ENCODE measurements around the gene ITGA8.
"Not testable (repeated sequence)": the region's sequence is repeated elsewhere in the genome, so short reads cannot be mapped to it uniquely, and the experiment has no call there.

The ITGA8 gene

DNA sequence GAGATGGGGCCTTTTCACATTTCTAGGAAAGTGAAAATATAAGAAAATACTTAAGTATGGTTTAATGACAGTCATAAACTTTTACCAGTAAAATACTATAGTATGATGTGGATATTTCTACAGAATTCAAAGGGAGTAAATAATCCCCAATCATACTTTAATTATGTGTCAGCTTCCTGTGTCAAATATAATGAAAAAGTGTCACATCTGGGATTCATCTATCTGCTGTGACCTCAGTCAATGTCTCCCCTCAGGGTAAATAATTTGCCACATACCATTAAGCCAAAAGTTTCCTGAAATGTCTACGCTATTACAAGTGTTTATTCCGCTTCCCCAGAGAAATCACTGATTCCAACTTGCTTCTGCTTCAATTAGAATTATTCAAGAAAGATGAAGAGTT is 110.5 kb downstream of the ITGA8 start:
- no peak for DNase-seq (ENCODE audit: low read depth)

DNA sequence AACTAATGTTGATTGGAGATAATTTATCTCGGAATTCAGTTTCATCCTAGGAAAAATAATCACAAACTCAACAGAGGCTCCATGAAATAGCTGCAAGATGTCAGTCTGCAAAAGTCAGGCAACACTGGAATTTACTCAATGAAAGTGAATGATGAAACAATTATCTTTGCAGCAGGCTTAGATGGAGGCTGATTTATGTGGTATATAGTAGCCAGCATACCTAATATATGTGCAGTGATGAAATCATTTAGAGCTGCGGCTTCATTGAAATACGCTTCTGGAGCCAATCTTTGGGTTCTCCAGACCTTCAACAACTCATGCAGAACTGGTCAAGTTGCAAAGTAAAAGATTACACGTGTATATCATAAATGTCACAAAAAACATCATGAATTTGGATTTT is 113.3 kb downstream of the ITGA8 start:
- DNase-seq (ENCODE audit: low read depth), result no peak

DNA sequence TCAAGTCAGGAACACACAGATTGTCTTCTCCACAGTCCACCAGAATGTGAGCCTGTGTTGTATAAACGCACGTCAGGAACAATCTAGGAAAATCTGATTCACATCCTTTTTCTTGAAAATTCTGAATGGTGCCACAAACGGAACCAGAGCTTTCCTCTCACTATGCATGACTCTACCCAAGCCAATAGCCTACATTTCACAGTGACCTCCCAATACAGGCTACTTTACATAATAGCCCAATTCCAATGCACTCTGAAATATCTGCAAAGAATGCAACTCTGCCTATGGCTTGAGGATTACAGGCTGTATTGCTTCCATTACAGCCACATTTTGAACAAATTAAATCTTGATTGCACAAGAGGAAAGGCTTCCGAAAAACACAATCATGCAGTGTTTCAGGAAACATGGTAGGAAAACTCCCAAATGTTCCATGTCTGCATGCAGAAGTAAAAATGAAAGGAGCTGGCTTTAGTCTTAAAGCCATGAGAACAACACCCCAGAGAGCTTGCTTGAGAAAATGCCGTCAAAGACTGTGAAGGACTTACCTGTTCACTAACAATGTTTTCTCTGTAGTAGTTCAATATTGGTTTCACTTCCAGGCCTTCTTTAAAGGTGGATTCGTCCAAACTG is 113.9 kb downstream of the ITGA8 start:
- DNase-seq (ENCODE audit: low read depth), result no peak

DNA sequence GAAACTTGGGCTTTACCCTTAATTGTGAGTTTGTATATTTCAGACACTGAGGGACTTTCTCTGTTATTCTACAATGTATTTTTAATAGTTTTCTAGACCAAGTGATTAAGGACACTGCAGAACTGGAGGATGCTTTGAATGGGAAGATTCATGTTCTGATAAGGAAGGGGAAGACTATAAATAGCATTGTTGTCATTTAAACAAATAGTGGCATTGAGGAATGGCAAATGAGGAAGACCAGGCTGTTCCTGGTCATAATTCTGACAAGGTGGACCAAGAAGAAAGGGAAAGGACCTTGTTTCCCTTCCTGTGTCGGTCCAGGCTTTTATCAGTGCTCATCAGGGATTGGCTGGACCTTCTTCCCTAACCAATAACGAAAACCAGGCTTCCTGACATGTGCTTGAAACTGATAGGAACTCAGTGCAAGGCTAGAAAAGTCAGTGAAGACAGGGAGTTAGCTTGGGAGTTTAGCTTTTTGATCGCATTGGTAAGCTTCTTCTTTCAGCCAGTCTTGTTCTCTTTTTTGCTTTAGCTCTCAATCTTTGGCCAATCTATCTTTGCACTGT is 116.2 kb downstream of the ITGA8 start:
- DNase-seq (ENCODE audit: low read depth), result no peak

DNA sequence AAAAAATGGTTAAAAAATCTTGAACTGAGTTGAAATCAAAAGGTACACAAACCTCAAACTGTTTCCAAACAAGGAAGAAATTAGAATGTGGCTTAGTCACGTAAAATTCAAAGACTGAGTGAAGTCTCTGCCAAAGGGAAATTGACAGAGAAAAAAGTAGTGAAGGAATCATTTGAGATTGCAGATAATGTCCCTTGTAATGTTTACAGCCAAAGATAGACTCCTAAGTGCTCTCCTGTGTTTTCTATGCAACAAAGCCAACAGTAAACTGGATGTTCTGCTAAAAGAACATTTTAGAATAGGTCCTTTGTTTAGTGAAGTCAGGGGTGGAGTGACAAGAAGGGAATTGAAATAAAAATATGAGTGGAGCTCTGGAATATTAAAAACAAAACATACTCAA is 117.9 kb downstream of the ITGA8 start:
- DNase-seq (ENCODE audit: low read depth), result no peak

DNA sequence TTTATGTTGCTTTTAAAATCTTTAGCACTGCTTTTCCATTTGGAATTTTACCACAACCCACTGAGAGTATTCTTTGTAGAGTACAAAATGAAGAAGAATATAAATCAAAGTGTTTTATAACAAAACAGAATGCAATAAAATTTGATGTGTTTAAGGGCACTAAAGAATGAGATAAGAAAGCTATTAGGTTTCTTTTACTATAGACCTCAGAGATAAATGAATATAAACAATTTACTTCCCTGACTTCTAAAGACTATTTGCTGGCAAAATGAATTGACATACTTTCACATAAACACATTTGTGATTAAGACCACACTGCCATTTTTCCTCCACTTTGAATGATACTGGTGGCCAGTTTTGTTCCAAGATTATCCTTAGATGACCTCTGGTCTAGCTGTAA is 124.5 kb downstream of the ITGA8 start:
- DNase-seq (ENCODE audit: low read depth), result no peak

DNA sequence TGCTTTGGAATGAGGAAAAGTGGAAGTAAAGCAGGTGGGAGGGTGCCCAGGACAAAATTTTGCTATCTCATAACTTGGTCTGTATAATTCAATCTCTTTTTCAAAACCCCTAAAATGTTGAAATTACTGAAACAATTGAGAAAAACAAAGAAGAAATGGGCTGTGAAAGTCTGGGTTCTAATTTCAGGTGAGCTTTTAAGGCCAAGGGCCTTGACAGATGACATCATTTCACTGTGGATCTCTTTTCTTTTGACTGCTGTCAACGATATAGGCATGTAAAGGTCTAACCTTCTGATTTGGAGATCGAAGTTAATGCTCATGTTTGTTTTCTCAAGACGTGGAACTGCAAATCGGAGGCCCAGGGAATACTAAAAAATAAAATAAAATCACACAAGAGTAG is 127.8 kb downstream of the ITGA8 start:
- DNase-seq (ENCODE audit: low read depth), result no peak

DNA sequence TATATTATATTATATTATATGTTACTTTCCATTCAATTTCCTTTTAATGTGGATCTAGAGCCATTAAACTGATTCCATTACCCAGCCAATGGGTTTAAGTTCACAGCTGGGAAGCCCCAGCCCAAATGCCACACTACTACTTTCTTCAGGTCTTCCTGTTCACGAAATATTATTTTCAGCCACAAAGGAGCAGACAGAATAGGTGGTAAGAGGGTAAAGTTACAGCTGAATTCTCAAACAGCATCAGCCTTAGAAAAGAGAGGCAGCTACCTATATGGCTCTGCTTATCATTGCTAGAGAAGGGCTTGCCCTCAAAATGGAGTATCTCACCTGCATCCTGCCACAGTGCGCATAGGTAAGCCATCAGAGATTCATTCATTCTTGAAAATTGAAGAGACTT is 128.3 kb downstream of the ITGA8 start:
- DNase-seq (ENCODE audit: low read depth), result no peak

DNA sequence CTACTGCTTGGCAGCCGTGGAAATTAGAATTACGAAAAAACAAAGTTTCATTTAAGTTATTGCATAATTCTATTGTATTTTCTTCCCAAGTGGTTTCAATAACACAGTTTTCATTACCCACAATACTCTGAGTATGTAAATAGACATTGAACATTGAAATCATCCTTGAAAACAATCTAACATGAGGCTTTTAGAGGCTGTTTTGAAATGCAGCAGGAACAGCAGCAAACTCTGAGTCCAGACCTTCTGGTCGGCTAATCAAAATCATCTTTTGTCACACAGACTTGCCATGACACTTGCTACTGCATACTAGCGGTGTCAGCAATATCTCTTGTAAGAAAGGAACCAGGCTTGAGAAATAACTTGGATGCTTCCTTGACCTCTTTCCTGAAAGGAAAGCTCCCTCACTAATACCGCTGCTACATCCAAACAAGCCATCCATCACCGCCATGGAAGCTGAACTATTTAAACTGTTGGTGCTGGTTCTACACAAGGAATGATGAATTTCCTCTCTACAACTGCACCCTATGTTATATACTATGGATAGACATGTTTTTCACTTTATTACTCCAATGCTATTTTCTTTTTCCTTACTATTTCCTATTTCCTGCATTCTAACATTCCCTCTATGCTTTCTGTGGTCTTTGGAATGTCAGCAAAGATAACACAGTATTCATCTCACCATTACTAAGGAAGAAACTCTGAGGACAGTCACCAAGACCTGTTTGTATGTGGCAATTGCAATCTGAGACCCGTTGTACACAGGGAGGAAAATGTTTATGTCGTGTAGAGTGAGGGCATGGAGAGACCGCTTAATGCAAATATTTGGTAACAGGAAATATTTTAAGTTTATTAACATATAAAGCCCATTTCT is 130.8 kb downstream of the ITGA8 start:
- no peak for DNase-seq (ENCODE audit: low read depth)

DNA sequence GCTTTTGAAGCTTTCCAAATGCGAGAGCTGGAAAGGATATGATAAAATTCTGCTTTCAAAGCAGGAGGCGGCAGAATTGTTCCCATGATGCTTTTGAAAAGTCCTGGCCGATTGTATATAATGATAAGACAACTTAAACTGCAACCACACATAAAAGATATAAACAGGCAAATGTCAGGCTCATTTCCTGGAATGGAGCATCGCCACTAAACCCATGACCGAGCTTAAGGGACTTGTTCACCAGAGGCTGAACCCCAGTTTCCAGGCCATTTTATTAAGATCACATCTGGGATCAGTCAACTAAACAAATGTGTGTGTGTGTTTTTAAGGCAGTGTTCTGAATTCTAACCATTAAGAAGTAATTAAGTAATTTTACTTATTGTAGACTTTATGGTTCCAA is 131.6 kb downstream of the ITGA8 start:
- DNase-seq (ENCODE audit: low read depth), result no peak

DNA sequence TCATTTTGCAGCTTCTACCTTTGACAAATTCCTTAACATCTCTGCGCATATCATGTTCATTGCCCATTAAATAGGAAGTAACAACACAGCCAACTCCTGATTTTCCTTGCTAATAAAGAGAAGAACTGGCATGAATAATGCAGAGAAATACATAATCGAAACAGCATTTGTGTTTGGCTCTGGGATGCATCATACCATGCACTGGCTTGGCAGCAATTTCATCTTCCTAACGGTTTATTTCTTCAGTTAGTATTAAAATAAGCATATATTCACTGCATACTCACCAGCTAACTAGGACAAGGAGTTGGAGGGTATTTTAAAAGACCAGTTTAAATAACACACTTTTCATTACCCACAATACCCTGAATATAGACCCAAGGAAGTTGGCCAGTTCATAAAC is 132.5 kb downstream of the ITGA8 start:
- no peak for DNase-seq (ENCODE audit: low read depth)

DNA sequence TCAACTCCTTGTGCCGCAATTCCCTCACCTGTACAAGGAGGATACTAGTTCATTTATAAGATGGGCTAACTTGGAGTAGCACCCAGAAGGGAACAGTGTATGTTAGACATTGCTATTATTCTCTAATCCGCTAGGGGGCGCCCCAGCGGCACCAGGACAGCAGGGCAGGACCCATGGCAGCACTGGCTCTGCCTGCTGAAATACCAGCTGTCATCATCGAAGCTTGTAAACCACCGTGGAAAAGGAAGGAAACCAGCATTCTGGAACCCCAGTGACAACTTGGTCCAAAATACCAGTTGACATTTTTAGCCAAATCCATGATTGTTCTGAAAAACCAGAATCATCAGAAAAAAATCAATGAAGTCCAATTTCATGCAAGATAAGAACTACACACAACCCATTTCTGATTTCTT is 134.4 kb downstream of the ITGA8 start:
- peak; percentile 11 for DNase-seq (ENCODE audit: low read depth)

DNA sequence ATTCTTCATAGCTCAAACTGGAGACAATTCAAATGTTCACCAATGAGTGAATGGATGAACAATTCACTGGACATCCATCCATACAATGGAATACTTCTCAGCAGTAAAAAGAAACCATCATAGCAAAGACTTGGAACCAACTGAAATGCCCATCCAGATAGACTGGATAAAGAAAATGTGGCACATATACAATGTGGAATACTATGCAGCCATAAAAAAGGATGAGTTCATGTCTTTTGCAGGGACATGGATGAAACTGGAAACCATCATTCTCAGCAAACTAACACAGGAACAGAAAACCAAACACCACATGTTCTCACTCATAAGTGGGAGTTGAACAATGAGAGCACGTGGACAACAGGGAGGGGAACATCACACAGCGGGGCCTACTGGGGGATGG is 136.8 kb downstream of the ITGA8 start:
- not testable (repeated sequence) for DNase-seq (ENCODE audit: low read depth)

DNA sequence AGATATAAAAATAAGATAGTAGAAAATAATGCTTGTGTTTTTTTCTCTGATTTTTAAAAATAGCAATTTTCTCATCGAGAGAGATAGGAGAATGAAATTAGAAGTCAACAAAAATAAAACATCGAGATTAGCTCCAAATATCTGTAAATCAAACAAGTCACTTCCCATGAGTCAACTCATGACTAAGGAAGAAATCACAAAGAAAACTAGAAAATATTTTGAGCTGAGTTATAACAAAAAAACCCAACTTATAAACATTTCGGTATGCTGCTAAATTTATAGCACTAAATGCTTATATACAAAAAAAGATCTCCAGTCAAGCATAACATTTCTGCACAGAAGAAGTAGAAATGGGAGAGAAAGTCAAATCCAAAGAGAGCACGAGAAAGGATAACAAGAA is 140.1 kb downstream of the ITGA8 start:
- DNase-seq (ENCODE audit: low read depth), result no peak

DNA sequence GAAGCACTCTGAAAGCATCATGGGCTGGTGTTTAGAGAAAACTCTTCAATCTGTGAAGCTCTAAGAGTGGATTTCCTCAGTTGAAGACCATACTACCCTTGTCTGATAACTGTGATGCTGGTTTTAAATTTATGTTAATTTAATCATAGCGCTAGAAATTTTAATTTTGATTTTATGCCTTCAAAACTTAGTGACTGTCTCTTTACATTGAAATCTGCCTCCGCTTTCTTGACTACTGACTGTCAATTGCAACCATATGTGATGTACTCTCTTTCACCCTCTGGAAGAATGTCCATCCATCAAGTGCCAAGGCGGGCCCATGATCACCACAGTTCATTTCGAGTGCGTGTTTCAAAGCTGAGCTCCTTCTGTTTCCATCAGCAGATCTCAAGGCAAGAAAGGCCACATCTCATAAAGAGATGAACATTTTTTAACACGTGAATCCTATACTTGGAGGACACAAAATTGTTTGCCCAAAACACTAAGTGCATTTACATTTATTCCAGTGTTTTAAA is 147.1 kb downstream of the ITGA8 start:
- no peak for DNase-seq (ENCODE audit: low read depth)

DNA sequence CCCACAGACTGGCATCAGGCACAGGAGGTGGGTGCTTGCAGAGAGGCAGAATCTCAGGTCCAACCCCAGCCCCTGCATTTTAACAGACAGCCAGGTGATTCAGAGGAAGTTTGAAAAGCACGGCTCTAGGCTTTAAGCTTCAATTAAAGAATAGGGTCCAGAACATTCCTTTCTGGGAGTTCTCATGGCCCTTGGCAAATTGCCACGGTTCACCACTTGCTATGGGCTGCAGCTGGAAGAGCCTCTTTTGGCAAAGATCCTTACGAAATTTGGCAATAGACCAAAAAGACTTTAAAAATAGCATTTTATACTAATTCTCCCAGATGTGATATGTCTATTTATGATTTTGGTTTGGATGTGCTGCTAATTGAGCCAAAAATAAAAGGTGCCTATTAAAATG is 148.1 kb downstream of the ITGA8 start:
- DNase-seq (ENCODE audit: low read depth), result no peak

DNA sequence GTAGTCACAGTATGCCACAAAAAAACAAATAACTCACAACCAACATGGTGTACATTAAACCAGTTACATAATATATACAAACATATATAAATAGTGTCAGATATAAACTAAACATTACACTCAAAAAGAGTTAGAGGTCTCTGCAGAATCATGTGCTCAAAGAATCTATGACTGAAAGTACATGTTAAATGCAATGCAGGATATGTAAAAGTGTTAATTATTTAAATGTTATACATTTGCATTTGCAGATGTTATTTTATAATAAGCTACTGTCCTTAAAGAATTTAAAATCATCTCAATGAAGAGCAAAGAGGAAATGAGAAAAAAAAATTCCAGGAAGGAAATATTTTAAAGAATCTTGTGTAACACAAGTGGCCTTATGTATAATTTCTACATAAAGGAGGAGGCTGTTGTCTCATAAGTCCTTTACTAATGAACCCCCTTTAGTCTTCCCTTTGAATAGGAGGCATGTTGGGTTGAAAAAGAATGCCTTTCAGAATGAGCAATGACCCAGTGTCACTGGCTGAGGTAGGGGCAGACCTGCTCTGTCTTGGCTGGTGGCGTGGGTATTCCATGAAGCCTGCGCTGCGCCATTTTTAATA is 148.9 kb downstream of the ITGA8 start:
- no peak for DNase-seq (ENCODE audit: low read depth)

DNA sequence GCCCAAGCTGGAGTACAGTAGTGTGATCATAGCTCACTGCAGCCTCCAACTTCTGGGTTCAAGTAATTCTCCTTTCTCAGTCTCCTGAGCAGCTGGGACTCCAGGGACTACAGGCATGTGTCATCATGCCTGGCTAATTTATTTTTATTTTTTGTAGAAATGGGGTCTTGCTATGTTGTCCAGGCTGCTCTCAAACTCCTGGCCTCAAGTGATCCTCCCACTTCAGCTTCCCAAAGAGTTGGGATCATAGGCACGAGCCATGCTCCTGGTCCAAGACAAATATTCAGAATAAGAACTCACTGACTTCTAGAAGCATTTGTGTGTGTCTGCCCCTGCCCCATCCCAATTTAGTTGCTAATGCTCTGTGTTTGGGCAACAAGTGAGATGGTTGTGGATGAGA is 151.8 kb downstream of the ITGA8 start:
- no peak for DNase-seq (ENCODE audit: low read depth)

DNA sequence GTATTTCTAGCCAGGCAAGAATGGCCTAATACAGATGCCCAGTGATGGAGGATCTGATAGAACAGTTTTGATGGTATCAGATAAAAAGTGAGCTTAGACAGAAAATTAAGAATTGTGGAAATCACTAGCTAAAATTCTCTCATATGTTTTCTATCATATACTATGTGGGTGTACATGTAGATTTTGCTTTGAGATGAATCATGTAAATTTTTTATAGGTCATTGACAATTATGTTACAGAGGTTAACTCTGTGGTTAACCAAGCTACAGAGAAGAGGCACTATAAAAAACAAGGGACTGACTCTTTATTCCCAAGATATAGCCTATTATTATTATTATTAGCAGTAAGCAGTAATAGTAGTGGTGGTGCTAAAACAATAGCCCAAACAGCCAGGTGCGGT is 156.5 kb downstream of the ITGA8 start:
- no peak for DNase-seq (ENCODE audit: low read depth)

DNA sequence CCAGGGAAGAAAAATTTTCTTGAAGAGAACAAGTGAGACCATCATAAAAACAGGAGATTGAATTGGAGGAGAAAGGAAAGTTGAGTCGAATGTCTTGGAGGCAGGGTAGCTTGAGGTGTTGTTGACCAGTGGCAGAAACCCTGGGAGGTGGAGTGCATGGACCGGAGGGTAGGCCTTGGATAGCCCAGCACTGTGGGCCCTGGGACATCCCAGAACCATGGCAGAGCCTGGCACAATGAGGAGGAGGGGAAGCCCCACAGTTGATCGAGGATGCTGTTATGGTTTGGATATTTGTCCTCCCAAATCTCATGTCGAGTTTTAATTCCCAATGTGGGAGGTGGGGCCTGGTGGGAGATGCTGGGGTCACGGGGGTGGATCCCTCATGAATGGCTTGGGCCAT is 157.1 kb downstream of the ITGA8 start:
- DNase-seq (ENCODE audit: low read depth), result no peak

DNA sequence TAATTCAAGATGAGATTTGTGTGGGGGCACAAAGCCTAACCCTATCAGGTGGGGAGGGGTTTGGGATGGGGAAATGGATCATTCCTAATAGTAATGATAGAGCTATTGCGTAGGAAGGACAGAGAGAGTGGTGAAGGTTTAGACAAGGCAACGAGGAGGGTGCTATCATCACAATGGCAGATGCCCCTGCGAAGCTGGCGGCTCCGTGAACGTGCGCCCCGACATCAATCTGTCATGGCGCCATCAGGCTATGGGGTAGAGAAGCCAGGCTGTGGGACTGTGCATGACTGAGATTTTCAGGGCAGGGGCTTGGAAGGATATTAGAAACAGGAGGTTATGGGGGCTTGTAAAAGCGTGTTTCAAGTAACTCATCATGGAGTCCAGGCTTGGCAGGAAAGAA is 157.6 kb downstream of the ITGA8 start:
- no peak for DNase-seq (ENCODE audit: low read depth)

DNA sequence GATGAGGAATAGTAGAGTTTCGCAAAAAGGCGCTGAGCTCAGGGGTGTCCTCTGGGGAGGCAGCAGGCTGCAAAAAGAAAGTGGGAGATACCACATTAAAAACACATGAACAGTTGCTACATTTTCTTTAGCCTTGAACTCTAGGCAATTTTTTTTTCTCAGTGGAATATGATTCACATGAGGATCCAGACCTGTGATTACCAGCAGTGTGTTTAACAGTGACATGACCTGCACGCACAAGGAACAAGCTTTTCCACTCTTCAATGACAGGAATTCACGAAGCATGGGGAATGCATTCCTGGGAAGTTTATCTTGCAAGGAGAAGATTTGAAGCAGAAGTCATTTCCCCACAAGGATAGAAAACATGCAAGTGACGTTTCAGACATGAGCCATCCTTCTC is 161.6 kb downstream of the ITGA8 start:
- no peak for DNase-seq (ENCODE audit: low read depth)

DNA sequence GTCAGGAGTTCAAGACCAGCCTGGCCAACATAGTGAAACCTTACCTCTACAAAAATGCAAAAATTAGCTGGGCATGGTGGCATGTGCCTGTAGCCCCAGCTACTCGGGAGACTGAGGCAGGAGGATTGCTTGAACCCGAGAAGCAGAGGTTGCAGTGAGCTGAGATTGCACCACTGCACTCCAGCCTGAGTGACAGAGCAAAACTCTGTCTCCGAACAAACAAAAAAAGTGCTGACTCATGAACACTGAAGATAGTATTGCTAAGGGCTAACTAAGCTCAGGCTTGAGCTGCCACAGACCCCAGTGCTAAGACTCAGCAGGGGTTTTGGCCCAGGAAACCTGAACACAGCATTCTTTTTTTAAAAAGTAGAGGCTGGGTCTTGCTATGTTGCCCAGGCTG is 162.6 kb downstream of the ITGA8 start:
- not testable (repeated sequence) for DNase-seq (ENCODE audit: low read depth)

Measured in activated T-cell treated with anti-CD3 and anti-CD28 coated beads for 24 hours (primary cell).